GM18502 (cell line): ENCODE measurements around the gene SLC6A18.
"Not testable (repeated sequence)": the region's sequence is repeated elsewhere in the genome, so short reads cannot be mapped to it uniquely, and the experiment has no call there.

Experiments used
- ATAC-seq: cut with Tn5 transposase; IDR thresholded peaks from one replicate; pipeline ENCODE4 v1.9.1; 2021; ENCODE audit warnings: mild to moderate bottlenecking; ENCODE audit not compliant: unreplicated experiment, poor library complexity

Gene SLC6A18

DNA sequence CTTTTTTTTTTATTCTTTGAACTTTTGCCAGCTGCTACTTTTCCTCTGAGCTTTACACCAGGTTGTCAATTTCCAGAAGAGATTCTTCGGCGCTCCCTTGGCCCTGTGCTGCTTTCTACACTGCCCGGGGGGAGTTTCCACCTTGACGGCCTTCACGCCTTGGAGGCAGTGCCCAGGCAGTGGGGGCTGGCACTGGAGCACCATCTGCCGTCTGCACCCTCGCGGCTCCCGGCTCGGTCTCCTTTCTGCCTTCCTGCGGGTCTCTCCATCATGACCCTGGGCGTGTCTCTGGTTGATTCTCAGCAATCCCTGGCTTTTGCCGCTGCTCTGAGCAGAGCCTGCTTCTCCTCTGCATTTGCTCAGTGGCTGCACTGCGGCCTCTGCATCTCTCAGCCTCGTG, 2.9 kb downstream of the SLC6A18 start:
- ATAC-seq = no peak

DNA sequence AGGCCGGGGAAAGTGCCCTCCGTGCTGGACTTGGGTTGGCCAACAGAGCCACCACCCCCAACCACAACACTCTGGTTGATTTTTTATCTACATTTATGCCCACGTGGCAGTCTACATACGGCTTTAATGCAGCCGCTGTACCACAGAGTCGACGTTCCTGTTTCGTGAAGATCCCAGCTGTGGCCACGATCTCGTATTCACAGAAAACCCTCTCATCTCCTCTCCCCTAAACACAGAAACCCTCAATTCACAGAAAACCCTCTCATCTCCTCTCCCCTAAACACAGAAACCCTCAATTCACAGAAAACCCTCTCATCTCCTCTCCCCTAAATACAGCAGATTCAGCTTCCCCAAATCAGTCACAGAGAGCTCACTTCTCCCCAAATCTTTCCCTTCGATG, 3.8 kb downstream of the SLC6A18 start:
- not testable (repeated sequence) for ATAC-seq

- no peak for ATAC-seq
Measured at GRCh38 chr5:1229822-1230221, 4.6 kb downstream of the SLC6A18 start.

DNA sequence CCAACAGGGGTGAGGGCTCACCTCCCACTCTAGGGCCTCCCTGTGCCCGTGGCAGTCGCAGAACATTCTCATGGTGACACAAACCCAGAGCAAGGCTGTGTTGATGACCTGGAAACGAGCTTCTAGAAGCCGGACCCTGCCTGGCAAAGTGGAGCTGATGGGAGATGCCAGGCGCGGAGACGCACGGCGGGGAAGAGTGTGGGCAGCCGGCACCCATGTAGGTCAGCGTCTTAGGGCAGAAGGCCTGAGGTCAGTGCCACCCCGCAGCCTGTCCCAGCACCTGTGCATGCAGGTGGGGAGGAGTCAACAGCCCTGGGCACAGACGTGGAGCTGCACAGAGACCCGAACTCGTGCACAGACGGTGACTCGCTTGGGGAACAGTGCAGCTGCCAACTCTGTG, 5.4 kb downstream of the SLC6A18 start:
- ATAC-seq = no peak

DNA sequence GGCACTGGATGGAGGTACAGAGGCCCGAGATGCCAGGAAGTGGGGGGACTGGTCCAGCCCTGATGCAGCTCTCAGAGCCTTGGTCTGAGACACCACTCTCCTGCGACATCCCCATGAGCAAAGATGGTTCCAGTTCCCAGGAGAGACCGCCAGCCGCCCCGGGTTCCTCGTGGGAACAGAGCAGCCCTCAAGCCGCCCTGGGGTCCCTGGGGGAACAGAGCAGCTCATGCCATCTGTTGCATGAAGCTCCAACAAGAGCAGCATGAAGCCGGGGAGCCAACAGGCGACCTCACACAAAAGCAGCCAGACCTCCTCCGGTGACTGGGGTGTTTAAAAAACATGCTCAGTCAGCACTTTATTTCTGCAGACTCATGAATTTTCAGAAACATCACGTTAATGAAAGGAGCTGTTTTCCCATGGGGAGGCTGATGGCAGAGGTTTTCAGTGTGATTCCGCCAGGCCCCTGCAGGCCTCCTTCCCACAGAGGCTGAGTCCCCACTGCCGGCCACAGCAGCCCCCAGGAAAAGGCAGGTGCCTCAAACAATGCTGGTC, 6.2 kb downstream of the SLC6A18 start:
- no peak for ATAC-seq

- ATAC-seq = no peak
Measured at GRCh38 chr5:1232780-1233179, 7.6 kb downstream of the SLC6A18 start.

GRCh38 chr5:1235379-1235778, 10.2 kb downstream of the SLC6A18 start:
- no peak for ATAC-seq

- no peak for ATAC-seq
Measured at GRCh38 chr5:1235838-1236237, 10.7 kb downstream of the SLC6A18 start.

DNA sequence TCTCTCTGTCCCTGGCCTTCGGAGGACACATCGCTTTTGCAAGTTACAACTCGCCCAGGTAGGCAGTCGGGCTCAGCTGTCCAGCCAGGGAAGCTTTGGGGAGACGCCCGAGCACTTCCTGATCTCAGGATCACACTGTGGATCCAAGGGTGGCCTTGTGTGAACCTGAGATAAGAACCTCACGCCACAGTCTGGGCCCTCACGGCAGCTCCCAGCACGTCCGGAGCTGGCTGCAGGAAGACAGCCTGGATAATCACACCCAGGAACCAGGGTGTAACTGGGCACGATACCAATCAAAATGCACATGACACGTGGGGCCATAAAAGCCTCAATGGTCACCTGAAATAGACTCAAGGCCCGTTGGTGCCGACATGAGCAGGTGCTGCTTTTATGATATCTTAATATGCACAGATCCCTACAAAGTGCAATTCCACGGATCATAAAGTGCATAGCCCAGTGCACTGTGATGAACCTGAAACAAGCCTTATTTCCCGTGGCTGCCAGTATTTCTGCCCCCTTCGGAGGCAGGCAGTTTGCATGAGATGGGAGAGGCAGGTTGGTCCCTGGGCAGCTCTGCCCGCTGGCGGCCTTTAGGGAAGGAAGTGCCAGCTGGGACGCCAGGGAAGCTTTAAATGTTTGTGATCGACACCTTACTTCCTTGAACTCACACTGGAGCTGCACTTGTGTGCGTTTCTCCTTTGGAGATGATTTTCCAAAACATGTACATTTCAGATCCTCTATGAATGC, 14.5 kb downstream of the SLC6A18 start:
- no peak for ATAC-seq

DNA sequence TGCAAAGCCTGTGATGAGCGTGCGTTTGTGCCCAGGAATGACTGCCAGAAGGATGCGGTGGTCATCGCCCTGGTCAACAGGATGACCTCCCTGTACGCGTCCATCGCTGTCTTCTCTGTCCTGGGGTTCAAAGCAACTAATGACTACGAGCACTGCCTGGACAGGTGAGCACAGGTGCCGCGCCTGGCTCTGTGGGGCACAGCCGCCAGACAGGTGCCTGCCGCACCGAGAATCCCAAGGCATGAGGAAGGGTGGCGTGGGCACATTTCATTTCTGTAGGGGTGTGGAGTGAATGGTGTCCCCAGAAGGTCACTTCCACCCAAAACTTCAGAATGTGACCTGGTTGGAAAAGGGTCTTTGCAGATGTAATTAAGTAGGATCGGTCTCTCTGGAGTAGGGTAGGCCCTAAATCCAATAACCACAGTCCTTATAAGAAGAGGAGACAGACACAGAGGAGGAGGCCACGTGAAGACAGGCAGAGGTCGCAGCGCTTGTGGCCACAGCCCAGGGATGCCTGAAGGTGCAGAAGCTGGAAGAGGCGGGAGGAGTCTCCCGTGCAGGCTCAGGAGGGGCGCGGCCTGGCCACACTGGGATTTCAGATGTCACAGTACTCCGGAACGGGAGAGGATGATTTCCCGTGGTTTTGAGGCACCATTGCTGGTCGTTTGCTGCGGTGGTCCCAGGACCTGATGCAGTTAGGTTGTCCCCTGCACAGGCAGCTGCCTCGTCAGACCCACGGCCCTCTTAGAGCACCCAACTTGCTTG, 15.5 kb downstream of the SLC6A18 start:
- ATAC-seq = no peak

DNA sequence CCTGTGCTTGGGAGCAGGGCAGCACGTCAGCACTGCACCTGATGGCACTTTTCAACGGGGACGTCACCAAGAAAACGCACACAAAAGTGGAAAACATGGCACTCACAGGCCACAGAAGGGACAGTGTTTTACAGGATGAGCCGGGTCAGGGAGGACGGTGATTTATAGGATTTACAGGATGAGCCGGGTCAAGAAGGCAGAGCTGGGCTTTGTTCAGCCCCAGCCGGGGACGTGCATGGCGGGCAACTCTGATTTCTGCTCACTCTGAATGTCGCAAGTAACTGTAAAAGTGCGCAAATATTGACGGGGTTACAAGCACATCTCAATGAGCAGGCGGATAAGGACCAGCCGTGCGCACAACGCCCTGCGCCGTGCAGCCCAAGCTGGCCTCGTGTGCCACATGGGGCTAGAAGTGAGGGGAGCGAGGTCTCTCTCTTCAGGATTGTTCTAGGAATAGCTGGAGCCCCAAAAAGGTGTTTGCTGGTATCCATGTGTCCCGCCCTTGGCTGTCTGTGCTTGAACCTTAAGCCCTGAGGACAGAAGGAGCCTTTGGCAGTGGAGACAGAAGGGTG, 16.4 kb downstream of the SLC6A18 start:
- no peak for ATAC-seq

DNA sequence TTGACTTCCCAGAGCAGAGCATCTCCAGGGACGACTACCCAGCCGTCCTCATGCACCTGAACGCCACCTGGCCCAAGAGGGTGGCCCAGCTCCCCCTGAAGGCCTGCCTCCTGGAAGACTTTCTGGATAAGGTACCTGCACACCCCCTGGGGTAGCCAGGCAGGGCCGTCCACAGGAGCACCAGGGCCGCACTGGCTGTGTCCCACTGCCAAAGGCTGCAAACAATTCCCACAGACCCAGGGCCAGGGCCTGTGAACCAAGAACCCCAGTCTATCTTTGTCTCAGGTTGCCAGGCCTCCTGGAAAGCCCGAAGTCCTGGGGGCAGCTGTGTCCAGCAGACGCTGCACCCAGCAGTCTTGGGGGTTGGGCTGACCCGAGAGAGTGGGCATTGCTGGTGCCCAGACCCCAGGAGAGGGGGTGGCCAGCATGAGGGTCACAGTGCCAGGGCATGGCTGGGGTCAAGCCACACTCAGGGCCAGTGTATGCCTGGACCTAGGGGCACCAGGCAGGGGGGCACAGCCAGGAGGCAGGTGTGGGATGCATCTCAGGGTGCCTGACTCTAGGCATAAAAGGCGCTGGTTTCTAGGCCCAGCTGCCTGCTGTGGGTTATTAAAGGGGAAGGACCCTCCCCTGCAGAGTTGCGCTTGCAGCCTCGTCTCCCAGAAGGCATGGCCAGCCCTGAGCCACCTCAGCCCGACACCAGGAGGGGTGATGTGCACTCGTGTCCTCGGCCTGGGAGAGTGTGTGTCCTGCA, 17.7 kb downstream of the SLC6A18 start:
- ATAC-seq = no peak

DNA sequence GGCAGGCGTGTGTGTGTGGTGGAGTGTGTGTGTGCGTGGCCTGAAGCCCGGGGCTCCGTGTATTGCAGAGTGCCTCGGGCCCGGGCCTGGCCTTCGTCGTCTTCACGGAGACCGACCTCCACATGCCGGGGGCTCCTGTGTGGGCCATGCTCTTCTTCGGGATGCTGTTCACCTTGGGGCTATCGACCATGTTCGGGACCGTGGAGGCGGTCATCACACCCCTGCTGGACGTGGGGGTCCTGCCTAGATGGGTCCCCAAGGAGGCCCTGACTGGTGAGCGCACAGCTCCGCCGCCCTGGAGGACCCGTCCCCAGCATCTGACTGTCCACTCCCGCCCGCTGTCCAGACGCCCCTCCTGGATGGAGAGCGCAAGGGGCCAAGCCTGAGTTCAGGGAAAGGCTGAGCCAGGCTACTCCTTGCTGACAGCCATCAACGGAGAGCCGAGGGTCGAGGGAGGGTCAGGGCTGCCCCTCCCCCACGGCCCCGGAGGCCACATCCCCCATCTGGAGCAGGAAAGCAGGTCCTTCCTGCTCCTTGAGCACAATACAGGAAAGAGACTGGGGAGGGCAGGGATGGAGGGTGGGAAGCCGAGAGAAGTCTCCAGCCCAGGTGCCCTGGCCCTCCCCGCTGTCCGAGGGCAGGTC, 18.4 kb downstream of the SLC6A18 start:
- no peak for ATAC-seq

DNA sequence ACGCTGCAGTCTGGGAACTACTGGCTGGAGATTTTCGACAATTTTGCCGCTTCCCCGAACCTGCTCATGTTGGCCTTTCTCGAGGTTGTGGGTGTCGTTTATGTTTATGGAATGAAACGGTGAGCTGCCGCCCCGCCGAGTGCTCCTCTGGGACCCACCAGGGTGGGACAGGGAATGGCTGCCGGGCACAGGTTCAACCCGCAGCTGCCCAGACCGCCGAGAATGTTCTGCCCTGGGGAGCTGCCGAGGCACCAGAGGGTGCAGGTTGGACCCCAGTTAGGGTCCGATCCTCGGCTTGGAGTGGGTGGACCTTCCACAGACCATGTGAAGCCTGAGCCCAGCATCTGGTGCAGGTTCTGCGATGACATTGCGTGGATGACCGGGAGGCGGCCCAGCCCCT, 19.1 kb downstream of the SLC6A18 start:
- ATAC-seq = no peak

- no peak for ATAC-seq
Measured at GRCh38 chr5:1244976-1245375, 19.8 kb downstream of the SLC6A18 start.

DNA sequence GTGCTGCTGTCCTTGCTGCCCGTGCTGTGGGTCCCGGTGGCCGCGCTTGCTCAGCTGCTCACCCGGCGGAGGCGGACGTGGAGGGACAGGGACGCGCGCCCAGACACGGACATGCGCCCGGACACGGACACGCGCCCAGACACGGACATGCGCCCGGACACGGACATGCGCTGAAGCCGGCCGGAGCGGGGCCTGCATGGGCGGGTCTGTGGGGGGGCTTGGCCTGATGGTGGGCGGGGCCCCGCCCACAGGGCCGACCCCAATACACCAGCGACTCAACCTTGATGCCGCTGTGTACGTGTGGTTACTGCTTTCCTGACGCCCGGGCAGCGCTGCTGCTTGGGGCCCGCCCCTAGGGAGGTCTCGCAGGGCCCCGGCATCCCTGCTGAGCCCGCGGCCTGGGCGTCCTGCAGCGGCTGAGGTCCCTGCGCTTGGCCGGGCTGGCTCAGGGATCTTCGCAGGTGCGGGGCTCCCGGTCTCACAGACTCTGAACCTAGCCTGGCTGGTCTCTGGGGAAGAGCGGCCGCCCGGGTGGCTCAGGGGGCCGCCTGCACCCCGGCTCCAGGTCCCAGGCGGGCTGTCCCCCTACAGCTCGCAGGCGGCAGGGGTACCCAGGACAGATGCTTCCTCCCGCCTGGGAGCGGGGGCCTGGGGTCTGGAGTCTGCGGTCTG, 20.9 kb downstream of the SLC6A18 start:
- ATAC-seq = no peak

DNA sequence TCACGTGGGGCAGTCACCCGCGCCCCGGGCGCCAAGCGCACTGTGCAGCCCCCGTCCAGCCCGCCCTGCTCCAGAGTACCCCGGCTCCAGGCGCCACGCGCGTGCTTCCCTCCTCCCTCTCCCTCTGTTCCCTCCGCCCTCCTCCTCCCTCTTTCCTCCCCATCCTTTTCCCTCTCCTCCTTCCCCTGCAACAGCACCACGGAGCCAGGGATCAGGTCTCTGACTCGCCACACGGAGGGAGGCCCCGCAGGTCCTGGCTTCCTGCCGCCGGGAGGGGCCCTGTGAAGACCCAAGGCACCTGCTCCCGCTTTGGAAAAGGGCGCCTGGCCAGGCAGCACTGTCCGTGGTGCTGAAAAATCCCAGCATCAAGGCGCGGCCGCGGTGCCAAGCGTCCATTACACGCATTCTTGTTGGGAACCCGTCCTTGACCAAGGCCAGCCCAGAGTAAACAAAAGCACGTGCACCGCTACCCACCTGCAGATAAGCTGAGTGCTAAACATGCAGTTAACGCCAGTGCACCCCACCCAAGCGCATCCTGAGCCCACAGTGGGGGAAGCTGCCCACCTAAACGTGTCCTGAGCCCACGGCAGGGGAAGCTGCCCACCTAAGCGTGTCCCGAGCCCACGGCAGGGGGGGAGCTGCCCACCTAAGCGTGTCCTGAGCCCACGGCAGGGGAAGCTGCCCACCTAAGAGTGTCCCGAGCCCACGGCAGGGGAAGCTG, 21.7 kb downstream of the SLC6A18 start:
- ATAC-seq = no peak

DNA sequence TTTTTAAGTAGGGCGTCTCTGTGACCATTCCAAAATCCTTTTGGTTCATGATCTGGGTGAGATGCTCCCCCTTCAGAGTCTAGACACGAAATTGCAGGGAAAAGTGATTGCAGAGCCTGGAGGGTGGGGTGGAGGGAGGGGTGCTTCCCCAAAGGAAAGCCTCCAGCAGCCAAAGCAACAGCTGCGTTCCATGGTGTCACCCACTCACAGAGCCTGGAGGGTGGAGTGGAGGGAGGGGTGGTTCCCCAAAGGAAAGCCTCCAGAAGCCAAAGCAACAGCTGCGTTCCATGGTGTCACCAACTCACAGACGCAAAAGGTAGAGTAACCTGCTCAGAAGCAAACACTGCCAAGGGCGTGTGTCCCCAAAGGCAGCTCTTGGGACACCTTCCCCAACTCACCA, 22.6 kb downstream of the SLC6A18 start:
- ATAC-seq = no peak
